NCI-H1105 treated with DMSO at 0.1 percent for 48 hours (cell line): Measurements from ENCODE around the gene USP26.
"Not testable (repeated sequence)": the region's sequence is repeated elsewhere in the genome, so short reads cannot be mapped to it uniquely, and the experiment has no call there.

Source experiments
- DNase-seq: peaks from one replicate; lab custom pipeline; 2025; lab: John Stamatoyannopoulos, UW

Gene USP26

DNA sequence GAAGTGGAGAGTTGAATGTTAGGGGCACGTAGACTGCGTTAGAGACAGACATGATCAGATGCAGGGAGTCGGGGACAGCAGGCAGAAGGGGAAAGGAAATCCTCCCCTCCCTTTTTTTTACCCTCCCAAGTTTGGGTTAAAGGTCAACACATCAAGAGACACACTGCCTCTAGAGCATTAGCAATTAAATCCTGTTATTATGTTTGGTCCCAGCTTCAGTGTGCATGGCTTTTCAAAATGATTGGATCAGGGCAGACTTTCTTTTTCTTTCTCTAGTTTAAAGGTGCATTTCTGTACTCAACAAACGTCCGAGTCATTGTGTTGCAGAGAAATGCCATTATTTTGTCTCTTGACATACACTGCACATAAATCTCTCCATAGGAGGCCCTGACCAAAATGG is 63.9 kb downstream of the USP26 start:
- DNase-seq, result no peak

DNA sequence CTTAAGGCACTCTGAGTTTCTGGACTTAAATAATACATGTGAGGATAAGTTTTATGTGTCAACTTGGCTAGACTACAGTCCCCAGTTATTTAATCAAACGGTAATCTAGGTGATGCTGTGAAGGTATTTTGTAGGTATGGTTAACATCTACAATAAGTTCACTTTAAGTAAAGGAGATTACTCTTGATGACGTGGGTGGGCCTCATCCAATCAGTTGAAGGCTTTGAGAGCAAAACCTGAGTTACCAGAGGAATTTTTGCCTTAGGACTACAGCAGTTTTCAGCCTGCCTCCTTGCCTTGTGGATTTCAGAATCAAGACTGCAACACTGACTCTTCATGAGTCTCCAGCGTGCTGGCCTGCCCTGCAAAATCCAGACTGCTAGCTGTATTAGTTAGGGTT is 78.7 kb downstream of the USP26 start:
- DNase-seq, result no peak

DNA sequence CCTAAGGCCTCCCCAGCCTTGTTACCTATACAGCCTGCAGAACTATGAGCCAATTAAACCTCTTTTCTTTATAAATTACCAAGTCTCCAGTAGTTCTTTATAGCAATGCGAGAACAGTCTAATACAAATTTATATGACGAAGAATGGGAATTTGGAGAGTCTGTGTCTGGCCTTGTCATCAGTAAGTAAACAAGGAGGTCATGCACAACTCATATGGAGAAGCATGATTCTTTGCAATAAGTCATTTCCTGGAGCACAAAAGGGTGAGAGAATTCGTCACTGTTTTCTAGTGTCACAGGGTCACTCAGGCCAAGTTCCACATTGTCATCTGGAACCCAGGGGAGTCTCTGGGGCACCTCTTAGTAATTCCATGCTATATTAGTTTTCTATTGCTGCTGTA is 89.5 kb downstream of the USP26 start:
- no peak for DNase-seq

DNA sequence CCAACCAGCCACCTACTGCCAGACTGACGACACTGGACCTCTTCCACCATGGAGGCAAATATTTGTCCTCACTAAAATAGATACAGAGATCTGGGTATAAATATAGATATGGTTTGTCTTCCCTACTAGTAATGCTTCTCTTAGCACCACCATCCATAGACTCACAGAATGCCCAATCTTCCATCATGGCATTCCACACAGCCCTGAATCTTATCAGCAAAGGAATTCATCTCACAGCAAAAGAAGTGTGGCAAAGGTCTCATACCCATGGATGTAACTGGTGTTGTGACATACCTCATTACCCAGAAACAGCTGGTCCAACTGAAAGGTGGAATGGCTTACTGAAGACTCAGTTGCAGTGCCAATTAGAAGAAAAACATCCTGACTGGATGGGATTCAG is 91.3 kb downstream of the USP26 start:
- DNase-seq, result no peak

DNA sequence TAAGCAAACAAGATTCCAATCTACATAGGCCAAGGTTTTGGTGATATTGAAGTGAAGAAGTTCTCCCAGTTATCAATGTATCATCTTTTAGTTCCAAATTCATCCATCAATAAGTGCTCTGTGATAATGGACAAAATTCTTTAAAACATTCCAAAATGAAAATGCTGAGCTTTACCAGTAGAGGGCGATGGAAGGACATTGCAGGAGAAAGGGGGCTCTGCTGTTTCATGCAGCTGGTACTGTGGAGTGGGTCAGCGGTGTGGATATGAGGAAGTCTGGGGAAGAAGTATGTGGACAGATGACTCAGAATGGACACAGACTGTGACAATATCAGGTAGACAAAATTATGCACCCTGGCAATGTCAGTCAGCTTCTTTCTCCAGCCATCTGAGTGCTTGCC is 91.9 kb downstream of the USP26 start:
- DNase-seq, result no peak

DNA sequence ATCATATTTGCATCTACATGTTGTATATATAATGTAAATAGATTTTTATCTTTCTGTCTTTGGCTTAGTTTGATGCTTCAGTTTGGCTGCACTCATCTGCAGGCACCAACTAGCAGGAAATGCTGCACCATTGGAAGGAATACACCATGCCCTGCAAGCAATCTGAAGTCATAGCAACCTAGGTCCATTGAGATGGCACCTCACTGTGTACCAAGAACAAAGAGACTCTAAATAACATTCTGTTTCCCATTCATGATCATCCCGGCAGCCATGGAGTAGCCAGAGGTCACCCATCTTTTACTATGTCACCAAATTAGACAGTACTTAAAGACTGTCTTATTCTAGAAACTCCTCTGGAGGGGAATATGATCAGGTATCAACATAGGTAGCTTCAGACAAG is 97.7 kb downstream of the USP26 start:
- DNase-seq, result no peak

DNA sequence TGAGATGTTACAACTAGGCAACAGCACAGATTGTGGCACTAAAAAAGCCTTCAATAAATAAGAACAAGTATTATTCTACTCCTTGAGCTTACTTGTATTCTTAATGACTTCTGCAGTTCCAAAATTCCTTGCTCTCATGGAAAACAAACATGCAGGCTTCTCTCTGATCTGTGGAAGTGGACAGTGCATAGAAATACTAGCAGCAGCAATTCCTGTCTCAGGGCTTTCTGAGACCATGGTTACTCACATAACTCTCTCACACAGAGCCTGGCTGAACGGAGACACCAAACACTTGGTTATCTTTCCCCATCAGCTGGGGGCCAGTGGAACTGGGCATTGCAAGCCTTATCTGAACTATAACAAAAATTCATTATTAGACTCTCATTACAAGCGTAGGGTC is 106.1 kb downstream of the USP26 start:
- no peak for DNase-seq

DNA sequence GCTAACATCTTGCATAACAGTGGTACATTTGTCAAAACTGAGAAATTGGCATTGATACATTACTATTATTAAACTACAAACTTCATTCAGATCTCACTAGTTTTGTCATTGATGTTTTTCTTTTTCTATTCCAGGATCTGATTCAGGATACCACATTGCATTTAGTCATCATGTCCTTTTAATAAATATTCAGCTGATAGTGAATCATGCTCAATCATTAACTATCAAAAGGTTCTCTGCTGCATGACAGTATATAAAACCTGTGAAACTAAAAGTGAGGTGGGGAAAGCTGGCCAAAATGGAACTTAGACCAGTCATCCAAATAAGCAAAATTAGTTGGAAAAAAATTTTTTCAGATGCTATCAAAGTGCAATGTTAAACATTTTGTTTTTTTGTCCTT is 110.4 kb downstream of the USP26 start:
- DNase-seq, result no peak

DNA sequence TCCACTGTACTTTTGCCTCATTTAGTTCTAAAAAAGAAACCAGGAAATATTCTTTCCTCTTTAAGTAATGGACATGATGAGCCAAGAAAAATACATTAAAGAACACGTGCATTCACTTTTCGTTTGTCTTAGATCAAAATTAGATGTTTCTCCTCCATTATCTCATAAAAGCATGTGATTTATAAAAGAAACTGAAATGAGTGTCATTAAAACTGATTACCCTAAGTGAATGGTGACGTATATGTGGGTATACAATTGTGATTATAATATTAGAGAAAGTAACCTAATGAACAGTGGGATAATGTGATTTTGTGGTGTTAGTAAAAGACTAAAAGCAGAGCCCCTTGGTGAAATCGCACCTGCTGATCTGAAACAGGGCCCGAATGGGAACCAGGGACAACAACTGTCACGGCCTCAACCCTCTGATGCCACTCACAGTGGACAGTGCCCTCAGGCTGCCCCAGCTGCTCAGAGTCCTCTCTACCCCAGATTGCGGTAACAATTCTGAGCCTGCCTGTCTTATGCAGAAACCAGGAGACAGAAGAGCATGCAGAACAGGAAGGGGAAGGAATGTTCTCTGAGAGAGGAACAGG is 112.8 kb downstream of the USP26 start:
- no peak for DNase-seq

DNA sequence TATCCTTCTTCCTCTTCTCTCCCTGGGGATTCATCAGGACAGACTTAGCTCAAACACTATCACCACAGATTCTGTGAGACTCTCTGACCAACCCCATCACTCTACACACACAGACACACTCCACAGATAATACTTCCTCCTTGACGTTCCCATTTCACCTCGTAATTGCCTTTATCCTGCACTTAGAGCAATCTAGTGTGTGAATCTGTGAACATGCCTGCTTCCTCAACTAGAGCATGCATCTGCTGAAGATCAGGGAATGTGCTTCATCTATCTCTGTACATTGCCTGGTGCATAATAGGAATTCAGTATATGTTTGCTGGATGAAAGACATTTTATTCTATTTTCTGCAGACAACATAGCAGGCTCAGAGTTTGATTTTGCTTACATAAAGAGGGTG is 113.4 kb downstream of the USP26 start:
- DNase-seq, result no peak

DNA sequence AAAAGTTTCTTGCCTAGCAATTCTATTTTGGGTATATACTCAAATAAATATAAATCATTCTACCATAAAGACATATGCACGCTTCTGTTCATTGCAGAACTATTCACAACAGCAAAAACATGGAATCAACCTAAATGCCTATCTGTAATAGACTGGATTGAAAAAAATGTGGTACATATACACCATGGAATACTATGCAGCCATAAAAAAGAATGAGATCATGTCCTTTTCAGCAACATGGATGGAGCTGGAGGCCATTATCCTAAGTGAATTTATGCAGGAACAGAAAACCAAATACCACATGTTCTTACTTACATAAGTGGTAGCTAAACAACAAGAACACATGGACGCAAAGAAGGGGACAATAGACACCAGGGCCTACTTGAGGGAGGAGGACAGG is 116.9 kb downstream of the USP26 start:
- not testable (repeated sequence) for DNase-seq
